Parathyroid adenoma (tissue), 2 donors: ENCODE data around the gene CNOT4.

Experiments
- H2AFZ ChIP-seq: fragments of 300-600 bp; sonication (generic); one replicate; pipeline ENCODE4 v1.7.0; 2017; ENCODE audit warnings: antibody characterized with exemption, mild to moderate bottlenecking
- H3K27ac ChIP-seq: fragments of 300-600 bp; sonication (generic); one replicate; pipeline ENCODE4 v1.7.0; 2017
- H3K27me3 ChIP-seq: fragments of 300-600 bp; sonication (generic); one replicate; pipeline ENCODE4 v1.7.0; 2017; ENCODE audit warnings: low read length; ENCODE audit not compliant: control insufficient read depth, insufficient read depth
- H3K36me3 ChIP-seq: fragments of 300-600 bp; sonication (generic); one replicate; pipeline ENCODE4 v1.7.0; 2017; ENCODE audit warnings: low read length; ENCODE audit not compliant: control insufficient read depth, insufficient read depth
- H3K4me1 ChIP-seq: fragments of 300-600 bp; sonication (generic); one replicate; pipeline ENCODE4 v1.7.0; 2017; ENCODE audit warnings: control low read depth
- H3K4me2 ChIP-seq: fragments of 300-600 bp; sonication (generic); one replicate; pipeline ENCODE4 v1.7.0; 2017; ENCODE audit warnings: low read length
- H3K4me3 ChIP-seq: fragments of 300-600 bp; sonication (generic); one replicate; pipeline ENCODE4 v1.7.0; 2017; ENCODE audit warnings: low read depth, low read length
- H3K79me2 ChIP-seq: fragments of 300-600 bp; sonication (generic); one replicate; pipeline ENCODE4 v1.7.0; 2017; ENCODE audit warnings: control low read depth
- H3K9ac ChIP-seq: fragments of 300-600 bp; sonication (generic); one replicate; pipeline ENCODE4 v1.7.0; 2017; ENCODE audit warnings: mild to moderate bottlenecking
- H3K9me3 ChIP-seq: fragments of 300-600 bp; sonication (generic); one replicate; pipeline ENCODE4 v1.7.0; 2017; ENCODE audit warnings: low read length; ENCODE audit not compliant: control insufficient read depth
- TF ChIP-seq, protein P1 (sequence below): fragments of 300-600 bp; sonication (generic); IDR thresholded peaks from one replicate; pipeline ENCODE4 v1.7.0; 2017; ENCODE audit warnings: antibody characterized with exemption, mild to moderate bottlenecking
- donor health status: primary hyperparathyroidism.

The CNOT4 gene

DNA sequence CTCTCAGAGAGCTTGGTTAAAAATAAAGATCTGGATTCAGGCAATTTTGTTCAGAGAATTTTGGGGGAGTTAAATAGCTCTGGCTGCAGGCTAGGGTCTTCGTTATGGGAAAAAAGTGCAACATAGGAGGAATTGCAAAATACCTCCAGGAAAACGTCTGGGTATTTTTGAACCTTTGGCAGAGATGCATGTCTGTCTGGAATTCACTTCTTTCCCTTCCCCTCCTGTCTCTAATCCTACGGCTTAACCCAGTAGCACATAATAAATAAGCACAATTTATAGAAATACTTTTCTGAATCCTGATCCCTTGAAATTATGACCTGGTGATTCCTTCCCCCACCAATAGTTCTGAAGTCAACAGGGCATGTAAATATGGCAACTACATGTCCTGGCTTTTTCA, 28.5 kb upstream of the CNOT4 start:
- H3K36me3 ChIP-seq, result no peaks in the 10 kb centered on the region
- H2AFZ ChIP-seq, result no peak overlapping the region
- no peak overlapping the region for H3K4me3 ChIP-seq
- no peaks in the 10 kb centered on the region for H3K79me2 ChIP-seq
- no peaks in the 10 kb centered on the region for H3K4me1 ChIP-seq
- TF ChIP-seq, protein P1, sequence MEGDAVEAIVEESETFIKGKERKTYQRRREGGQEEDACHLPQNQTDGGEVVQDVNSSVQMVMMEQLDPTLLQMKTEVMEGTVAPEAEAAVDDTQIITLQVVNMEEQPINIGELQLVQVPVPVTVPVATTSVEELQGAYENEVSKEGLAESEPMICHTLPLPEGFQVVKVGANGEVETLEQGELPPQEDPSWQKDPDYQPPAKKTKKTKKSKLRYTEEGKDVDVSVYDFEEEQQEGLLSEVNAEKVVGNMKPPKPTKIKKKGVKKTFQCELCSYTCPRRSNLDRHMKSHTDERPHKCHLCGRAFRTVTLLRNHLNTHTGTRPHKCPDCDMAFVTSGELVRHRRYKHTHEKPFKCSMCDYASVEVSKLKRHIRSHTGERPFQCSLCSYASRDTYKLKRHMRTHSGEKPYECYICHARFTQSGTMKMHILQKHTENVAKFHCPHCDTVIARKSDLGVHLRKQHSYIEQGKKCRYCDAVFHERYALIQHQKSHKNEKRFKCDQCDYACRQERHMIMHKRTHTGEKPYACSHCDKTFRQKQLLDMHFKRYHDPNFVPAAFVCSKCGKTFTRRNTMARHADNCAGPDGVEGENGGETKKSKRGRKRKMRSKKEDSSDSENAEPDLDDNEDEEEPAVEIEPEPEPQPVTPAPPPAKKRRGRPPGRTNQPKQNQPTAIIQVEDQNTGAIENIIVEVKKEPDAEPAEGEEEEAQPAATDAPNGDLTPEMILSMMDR, result no peak
- no peaks in the 10 kb centered on the region for H3K27me3 ChIP-seq
- H3K4me2 ChIP-seq, result no peak overlapping the region
- no peaks in the 10 kb centered on the region for H3K9me3 ChIP-seq
- H3K27ac ChIP-seq, result no peak overlapping the region
- H3K9ac ChIP-seq, result no peak overlapping the region

- Histone ChIP-seq H3K9me3 (no peaks in the 10 kb centered on the region), H2AFZ (no peak overlapping the region), H3K4me3 (no peak overlapping the region), H3K79me2 (no peaks in the 10 kb centered on the region), H3K4me1 (no peaks in the 10 kb centered on the region), H3K4me2 (no peak overlapping the region), H3K36me3 (no peaks in the 10 kb centered on the region), H3K27ac (no peak overlapping the region), H3K27me3 (no peaks in the 10 kb centered on the region), H3K9ac (no peak overlapping the region)
- TF ChIP-seq, protein P1, result no peak
Observed at GRCh38 chr7:135537905-135538304, 28.0 kb upstream of the CNOT4 start.

- Histone ChIP-seq H3K27ac (no peak overlapping the region), H3K9me3 (no peaks in the 10 kb centered on the region), H2AFZ (no peak overlapping the region), H3K4me2 (no peak overlapping the region), H3K4me1 (no peaks in the 10 kb centered on the region), H3K36me3 (no peaks in the 10 kb centered on the region), H3K4me3 (no peak overlapping the region), H3K9ac (no peak overlapping the region), H3K27me3 (no peaks in the 10 kb centered on the region), H3K79me2 (no peaks in the 10 kb centered on the region)
- TF ChIP-seq, protein P1, result no peak
Observed at GRCh38 chr7:135537453-135537852, 27.6 kb upstream of the CNOT4 start.

DNA sequence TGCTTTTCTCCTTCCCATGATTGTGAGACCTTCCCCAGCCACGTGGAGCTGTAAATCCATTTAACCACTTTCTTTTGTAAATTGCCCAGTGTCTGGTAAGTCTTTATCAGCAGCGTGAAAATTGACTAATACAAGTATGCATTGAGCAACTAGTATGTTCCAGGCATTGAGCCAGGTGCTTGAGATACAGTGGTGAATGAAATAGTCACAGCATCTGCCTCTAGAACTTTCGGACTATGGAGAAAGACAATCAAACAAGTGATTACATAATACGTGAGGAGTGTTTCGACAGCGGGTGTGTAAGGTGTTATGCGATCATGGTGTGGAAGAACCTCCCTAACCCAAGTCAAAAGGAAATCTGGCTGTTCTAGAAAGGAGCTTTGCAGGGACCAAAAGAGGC, 26.2 kb upstream of the CNOT4 start:
- H3K4me1 ChIP-seq, result no peaks in the 10 kb centered on the region
- H3K4me3 ChIP-seq, result no peak overlapping the region
- H2AFZ ChIP-seq, result no peak overlapping the region
- H3K79me2 ChIP-seq, result no peaks in the 10 kb centered on the region
- no peak overlapping the region for H3K4me2 ChIP-seq
- no peaks in the 10 kb centered on the region for H3K9me3 ChIP-seq
- H3K9ac ChIP-seq, result no peak overlapping the region
- TF ChIP-seq, protein P1, result no peak
- H3K36me3 ChIP-seq, result no peaks in the 10 kb centered on the region
- H3K27me3 ChIP-seq, result no peaks in the 10 kb centered on the region
- H3K27ac ChIP-seq, result no peak overlapping the region

DNA sequence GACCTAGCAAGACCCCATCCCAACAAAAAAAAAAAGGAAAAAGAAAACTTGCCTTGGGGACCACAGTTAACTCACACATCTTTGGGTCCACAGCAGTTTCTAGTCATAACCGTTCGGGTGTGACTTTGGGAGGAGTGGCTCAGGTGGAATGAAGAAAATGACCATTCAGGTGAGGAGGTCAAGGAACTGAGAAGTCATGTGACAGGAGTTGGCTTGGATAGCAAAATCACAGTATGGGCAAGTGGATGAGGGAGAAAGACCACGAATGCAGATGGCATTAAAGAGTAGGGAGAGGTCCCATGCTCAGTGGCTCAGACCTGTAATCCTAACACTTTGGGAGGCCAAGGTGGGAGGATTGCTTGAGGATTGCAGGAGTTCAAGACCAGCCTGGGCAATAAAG, 17.1 kb upstream of the CNOT4 start:
- H3K4me3 ChIP-seq, result no peak overlapping the region
- no peak overlapping the region for H3K27ac ChIP-seq
- H3K4me1 ChIP-seq, result no peaks in the 10 kb centered on the region
- H3K36me3 ChIP-seq, result no peaks in the 10 kb centered on the region
- H3K79me2 ChIP-seq, result no peaks in the 10 kb centered on the region
- no peaks in the 10 kb centered on the region for H3K9me3 ChIP-seq
- TF ChIP-seq, protein P1, result no peak
- H3K9ac ChIP-seq, result no peak overlapping the region
- H3K27me3 ChIP-seq, result no peaks in the 10 kb centered on the region
- H2AFZ ChIP-seq, result no peak overlapping the region
- no peak overlapping the region for H3K4me2 ChIP-seq
